HFFc6 (cell line): Measurements from ENCODE around the gene EFL1. TPM values are rescaled to one million over a fixed set of nuclear protein-coding genes. Genes with fewer than 3 reads are reported as not detected.
A peak's percentile ranks its signal among the peaks of the same experiment; 100 is the strongest.

Experiments used
- DNase-seq: peaks from one replicate; pipeline ENCODE4 v3.0.0-alpha.2; 2018
- H3K27ac Mint-ChIP-seq: 2 replicates; pipeline ENCODE4 v1.8.0; 2020; ENCODE audit warnings: mild to moderate bottlenecking, mixed read lengths
- H3K27me3 Mint-ChIP-seq: 2 replicates; pipeline ENCODE4 v1.8.0; 2021; ENCODE audit warnings: mild to moderate bottlenecking, moderate library complexity, mixed read lengths; ENCODE audit not compliant: insufficient read depth
- H3K36me3 Mint-ChIP-seq: 2 replicates; pipeline ENCODE4 v1.8.0; 2021; ENCODE audit warnings: low read depth, mixed read lengths
- H3K4me1 Mint-ChIP-seq: 2 replicates; pipeline ENCODE4 v1.8.0; 2020; ENCODE audit warnings: low read depth, mixed read lengths
- H3K4me3 Mint-ChIP-seq: 2 replicates; pipeline ENCODE4 v1.8.0; 2020; ENCODE audit warnings: mild to moderate bottlenecking, moderate library complexity, mixed read lengths
- H3K9me3 Mint-ChIP-seq: 2 replicates; pipeline ENCODE4 v1.8.0; 2020; ENCODE audit warnings: mild to moderate bottlenecking, mixed read lengths
- CTCF ChIP-seq: fragments of 200-600 bp; sonication (generic); IDR thresholded peaks from 2 replicates; pipeline ENCODE4 v1.5.0; 2021; ENCODE audit warnings: antibody characterized with exemption, mild to moderate bottlenecking
- total RNA-seq, 6 experiments: library from RNA; stranded (reverse); fragmentation: NEBNext Ultra II Directional; extraction: Animal tissue kit (Norgen Biotek cat#: 25700); gene quantifications; 2 replicates in 1 of 6; 3 replicates in 5 of 6; pipeline ENCODE4 v1.2.3, GENCODE V29; 2021

Gene EFL1
- total RNA-seq, 6 experiments from 2014 or later = 14.3 to 20.5 (median 18.5) TPM

GRCh38 chr15:82086243-82086995 lies 176.1 kb downstream of the EFL1 start:
- no peak for DNase-seq
- H3K27me3 Mint-ChIP-seq = peaks cover 2% of the 10 kb centered on the region
- no peak for TF ChIP-seq CTCF
- H3K4me3 Mint-ChIP-seq = no peak overlapping the region
- no peaks in the 10 kb centered on the region for H3K36me3 Mint-ChIP-seq
- peaks cover 15% of the 10 kb centered on the region for H3K4me1 Mint-ChIP-seq
- H3K27ac Mint-ChIP-seq = no peak overlapping the region
- H3K9me3 Mint-ChIP-seq = no peaks in the 10 kb centered on the region

GRCh38 chr15:82081914-82082762 lies 180.4 kb downstream of the EFL1 start:
- DNase-seq = peak; percentile 91
- TF ChIP-seq CTCF = peak; percentile 72
- Mint-ChIP-seq H3K4me1 (peaks cover 37% of the 10 kb centered on the region), H3K4me3 (no peak overlapping the region), H3K36me3 (no peaks in the 10 kb centered on the region), H3K9me3 (no peaks in the 10 kb centered on the region), H3K27me3 (peaks cover 13% of the 10 kb centered on the region), H3K27ac (peak overlapping the region; percentile 81)

GRCh38 chr15:82080774-82081173 lies 181.8 kb downstream of the EFL1 start:
- H3K36me3 Mint-ChIP-seq = no peaks in the 10 kb centered on the region
- no peak for DNase-seq
- peaks cover 37% of the 10 kb centered on the region for H3K4me1 Mint-ChIP-seq
- no peak for TF ChIP-seq CTCF
- H3K4me3 Mint-ChIP-seq = no peak overlapping the region
- H3K9me3 Mint-ChIP-seq = no peaks in the 10 kb centered on the region
- H3K27me3 Mint-ChIP-seq = peaks cover 23% of the 10 kb centered on the region
- no peak overlapping the region for H3K27ac Mint-ChIP-seq

Other genes starting within 250 kb of the EFL1 start
- 1 to 10 TPM; 4.0 to 5.4 (median 4.9) TPM for gene MEX3B, start 216.7 kb downstream of the EFL1 start, total RNA-seq
- 1 to 10 TPM; 1.1 to 2.1 (median 1.4) TPM for gene SAXO2, start 84 bp upstream of the EFL1 start, total RNA-seq
- under 1 TPM; 0.43 to 0.69 (median 0.51) TPM for gene GOLGA6L10, start 86.7 kb upstream of the EFL1 start, total RNA-seq
- under 1 TPM; 0.46 to 0.76 (median 0.59) TPM for gene GOLGA6L9, start 167.1 kb upstream of the EFL1 start, total RNA-seq